RWPE2 (cell line): ENCODE results near the gene ZFP91.

Source experiments
- ATAC-seq: fragments of 200-7000 bp; cut with Tn5 transposase; 3 replicates; pipeline ENCODE4 v1.9.1; 2021; ENCODE audit warnings: low read depth
- DNase-seq: peaks from one replicate; pipeline ENCODE4 v3.0.0-alpha.2; 2020; ENCODE audit warnings: low spot score
- H3K27ac ChIP-seq: fragments of 450-650 bp; 2 replicates; pipeline ENCODE4 v1.5.1; 2017; ENCODE audit warnings: mild to moderate bottlenecking; ENCODE audit not compliant: poor library complexity, severe bottlenecking
- H3K27me3 ChIP-seq: fragments of 250-450 bp; sonication (Bioruptor Pico); 2 replicates; pipeline ENCODE4 v1.5.1; 2021; ENCODE audit warnings: mild to moderate bottlenecking, moderate library complexity; ENCODE audit not compliant: insufficient read depth, poor library complexity, severe bottlenecking
- H3K36me3 ChIP-seq: fragments of 250-450 bp; sonication (Bioruptor Pico); 2 replicates; pipeline ENCODE4 v1.5.1; 2020; ENCODE audit warnings: low read depth, mild to moderate bottlenecking, moderate library complexity
- H3K4me1 ChIP-seq: fragments of 250-450 bp; sonication (Bioruptor Pico); 2 replicates; pipeline ENCODE4 v1.5.1; 2021; ENCODE audit warnings: mild to moderate bottlenecking, moderate library complexity; ENCODE audit not compliant: insufficient read depth, poor library complexity, severe bottlenecking
- H3K4me3 ChIP-seq: fragments of 250-450 bp; sonication (Bioruptor Pico); 2 replicates; pipeline ENCODE4 v1.5.1; 2021; ENCODE audit warnings: mild to moderate bottlenecking, moderate library complexity; ENCODE audit not compliant: severe bottlenecking
- H3K9me3 ChIP-seq: fragments of 250-450 bp; sonication (Bioruptor Pico); 2 replicates; pipeline ENCODE4 v1.5.1; 2021; ENCODE audit warnings: mild to moderate bottlenecking, moderate library complexity; ENCODE audit not compliant: severe bottlenecking
- CTCF ChIP-seq: fragments of 450-650 bp; IDR thresholded peaks from one replicate; pipeline ENCODE4 v1.5.1; 2017; ENCODE audit warnings: mild to moderate bottlenecking, moderate library complexity; ENCODE audit not compliant: poor library complexity, severe bottlenecking

The ZFP91 gene

GRCh38 chr11:58578635-58579191, at the start of gene ZFP91:
TSS of gene ZFP91 (plus strand) at chr11:58579063. CDS start at chr11:58579282, 219 bp downstream.
- no peak for TF ChIP-seq CTCF
- ATAC-seq (peak; percentile 59), DNase-seq (peak; percentile 97)
- no peaks in the 10 kb centered on the region for H3K9me3 ChIP-seq
- H3K27me3 ChIP-seq = no peaks in the 10 kb centered on the region
- H3K4me1 ChIP-seq = peaks cover 52% of the 10 kb centered on the region
- peak within 1 kb of the TSS; percentile 98 for H3K27ac ChIP-seq
- peaks cover 22% of the 10 kb centered on the region for H3K36me3 ChIP-seq
- peak within 1 kb of the TSS; percentile 98 for H3K4me3 ChIP-seq

- TF ChIP-seq CTCF = no peak
- H3K27me3 ChIP-seq = no peaks in the 10 kb centered on the region
- H3K4me1 ChIP-seq = no peaks in the 10 kb centered on the region
- no peaks in the 10 kb centered on the region for H3K36me3 ChIP-seq
- no peak for DNase-seq
- H3K9me3 ChIP-seq = no peaks in the 10 kb centered on the region
- no peak for ATAC-seq
- no peak overlapping the region for H3K27ac ChIP-seq
- no peak overlapping the region for H3K4me3 ChIP-seq
Measured at GRCh38 chr11:58530236-58530635, 48.6 kb upstream of the ZFP91 start.

- Histone ChIP-seq H3K9me3 (no peaks in the 10 kb centered on the region), H3K27ac (no peak overlapping the region), H3K27me3 (no peaks in the 10 kb centered on the region), H3K4me3 (no peak overlapping the region), H3K4me1 (no peaks in the 10 kb centered on the region), H3K36me3 (no peaks in the 10 kb centered on the region)
- no peak for TF ChIP-seq CTCF
- DNase-seq (no peak), ATAC-seq (no peak)
Measured at GRCh38 chr11:58531865-58532341, 47.0 kb upstream of the ZFP91 start.

GRCh38 chr11:58546841-58547240, 32.0 kb upstream of the ZFP91 start:
- no peaks in the 10 kb centered on the region for H3K27me3 ChIP-seq
- H3K4me3 ChIP-seq = no peak overlapping the region
- TF ChIP-seq CTCF = no peak
- H3K36me3 ChIP-seq = peaks cover 5% of the 10 kb centered on the region; the same call in 1 of the 2 replicates
- H3K4me1 ChIP-seq = no peaks in the 10 kb centered on the region
- no peaks in the 10 kb centered on the region for H3K9me3 ChIP-seq
- no peak overlapping the region for H3K27ac ChIP-seq
- DNase-seq (no peak), ATAC-seq (no peak)

GRCh38 chr11:58549644-58550043, 29.2 kb upstream of the ZFP91 start:
- no peak overlapping the region for H3K4me3 ChIP-seq
- no peak for TF ChIP-seq CTCF
- no peak for DNase-seq
- H3K4me1 ChIP-seq = no peaks in the 10 kb centered on the region
- H3K9me3 ChIP-seq = no peaks in the 10 kb centered on the region
- H3K27me3 ChIP-seq = no peaks in the 10 kb centered on the region
- peaks cover 5% of the 10 kb centered on the region; the same call in 1 of the 2 replicates for H3K36me3 ChIP-seq
- H3K27ac ChIP-seq = no peak overlapping the region
- ATAC-seq = no peak
